TTC549 (cell line): ENCODE measurements around the gene C11orf24.
"Not testable (repeated sequence)": the region's sequence is repeated elsewhere in the genome, so short reads cannot be mapped to it uniquely, and the experiment has no call there.

Experiments used
- FAIRE-seq: peaks from 2 replicates; lab custom pipeline; 2012; peaks lifted over from hg19 to GRCh38; lab: Jason Lieb, UNC

Gene C11orf24

GRCh38 chr11:68298659-68299516 lies 27.1 kb upstream of the C11orf24 start:
- FAIRE-seq = no peak

GRCh38 chr11:68297812-68298658 lies 26.3 kb upstream of the C11orf24 start:
- FAIRE-seq = no peak

- no peak for FAIRE-seq
These were observed 25.7 kb upstream of the C11orf24 start for GRCh38 chr11:68297494-68297811.

GRCh38 chr11:68297052-68297378 lies 25.2 kb upstream of the C11orf24 start:
- FAIRE-seq = no peak

DNA sequence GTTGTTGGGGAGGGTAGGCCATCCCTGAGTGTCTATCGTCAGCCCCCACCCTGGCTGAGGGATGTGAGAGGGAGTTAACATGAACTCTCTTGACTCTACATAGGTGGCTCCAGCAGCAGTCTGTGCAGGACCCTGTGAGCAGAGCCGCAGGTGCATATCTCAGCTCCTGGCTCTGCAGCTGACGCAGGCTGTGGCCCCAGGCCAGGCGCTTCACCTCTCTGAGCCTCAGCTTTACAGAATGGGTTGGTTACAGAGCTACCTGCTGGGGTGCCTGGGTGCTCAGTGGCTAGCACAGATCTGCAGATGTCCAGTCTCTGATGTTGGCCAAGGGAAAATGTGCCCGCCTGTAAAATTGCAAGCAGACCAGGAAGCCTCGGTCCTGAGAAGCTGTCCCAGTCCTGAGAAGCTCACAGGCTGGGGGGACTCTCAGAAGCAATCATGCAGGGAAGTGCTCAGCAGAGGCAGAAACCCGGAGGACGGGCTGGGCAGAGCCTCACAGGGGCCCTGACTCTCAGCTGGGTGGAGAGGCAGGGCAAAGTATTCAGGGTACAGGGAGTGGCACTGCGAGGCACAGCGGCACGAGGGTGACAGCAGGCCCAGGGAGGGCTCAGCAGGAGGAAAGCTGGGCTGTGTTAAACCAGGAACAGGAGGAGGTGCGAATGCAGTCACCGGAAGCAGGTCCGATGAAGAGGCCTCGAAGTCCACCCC lies 24.7 kb upstream of the C11orf24 start:
- FAIRE-seq = no peak

DNA sequence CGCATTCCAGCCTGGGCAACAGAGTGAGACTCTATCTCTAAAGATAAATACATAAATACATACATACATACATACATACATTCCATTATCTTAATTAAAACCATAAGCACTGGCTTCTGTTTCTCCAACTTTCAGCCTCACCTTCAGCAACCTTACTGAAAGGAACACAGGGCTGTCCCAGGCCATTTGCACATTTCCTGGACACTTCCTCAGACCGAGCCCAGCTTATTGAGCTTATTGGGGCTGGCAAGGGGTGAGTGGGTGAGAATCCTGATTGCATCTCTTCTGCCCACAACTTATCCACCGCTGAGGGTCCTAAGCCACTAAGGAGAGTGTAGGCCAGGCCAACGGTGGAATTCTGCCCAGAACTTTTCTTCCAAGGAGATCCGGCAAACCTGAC lies 24.2 kb upstream of the C11orf24 start:
- no peak for FAIRE-seq

DNA sequence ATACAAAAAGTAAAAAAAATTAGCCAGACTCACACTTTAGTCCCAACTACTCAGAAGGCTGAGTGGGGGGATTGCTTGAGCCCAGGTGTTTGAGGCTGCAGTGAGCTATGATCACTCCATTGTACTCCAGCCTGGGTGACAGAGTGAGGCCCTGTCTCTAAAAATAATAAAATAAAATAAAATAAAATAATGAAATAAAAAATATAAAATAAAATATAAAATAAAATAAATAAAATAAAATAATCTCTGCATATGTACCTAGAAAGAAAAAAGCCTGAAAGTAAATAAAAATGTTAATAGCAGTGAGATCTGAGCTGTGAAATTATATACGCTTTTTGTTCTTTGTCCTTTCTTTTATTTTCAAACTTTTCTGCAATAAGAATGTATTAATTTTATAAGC lies 23.5 kb upstream of the C11orf24 start:
- no peak for FAIRE-seq

DNA sequence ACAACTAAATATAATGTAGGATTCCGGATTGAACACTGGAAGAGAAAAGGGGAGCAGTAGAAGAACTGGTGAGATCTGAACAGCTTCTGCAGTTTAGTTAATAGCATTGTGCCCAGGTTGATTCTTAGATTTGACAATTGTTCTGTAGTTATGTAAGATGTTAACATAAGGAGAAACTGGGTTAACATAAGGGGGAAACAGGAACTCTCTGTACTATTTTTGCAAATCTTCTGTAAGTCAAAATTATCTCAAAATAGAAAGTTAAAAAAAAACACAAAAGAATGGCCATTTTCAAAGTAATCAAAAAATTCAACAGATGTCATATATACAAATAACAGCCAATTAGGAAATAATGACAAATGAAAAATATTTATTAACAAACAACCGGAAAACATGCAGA lies 21.9 kb upstream of the C11orf24 start:
- no peak for FAIRE-seq

DNA sequence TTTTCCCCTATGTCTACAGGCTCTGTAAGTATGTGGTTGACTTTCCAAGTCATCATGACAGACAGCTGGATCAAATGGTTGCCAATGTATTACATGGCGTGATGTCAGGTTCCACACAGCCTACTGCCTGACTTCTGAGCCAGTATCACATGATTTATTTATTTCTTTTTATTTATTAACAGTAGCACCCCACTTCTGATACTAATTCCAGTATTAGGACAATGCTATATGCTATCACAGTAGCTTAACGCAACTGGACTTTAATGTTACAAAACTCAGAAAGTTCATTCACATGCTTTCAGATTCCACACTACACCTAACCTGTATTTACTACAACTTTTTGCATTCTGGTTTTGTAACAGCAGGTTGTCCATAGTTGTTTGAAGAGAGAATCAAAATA lies 17.7 kb upstream of the C11orf24 start:
- FAIRE-seq = no peak

- FAIRE-seq = no peak
These were observed 15.6 kb upstream of the C11orf24 start for GRCh38 chr11:68287419-68287818.

- not testable (repeated sequence) for FAIRE-seq
These were observed 12.8 kb upstream of the C11orf24 start for GRCh38 chr11:68284588-68284987.

GRCh38 chr11:68282861-68283230 lies 11.1 kb upstream of the C11orf24 start:
- no peak for FAIRE-seq

DNA sequence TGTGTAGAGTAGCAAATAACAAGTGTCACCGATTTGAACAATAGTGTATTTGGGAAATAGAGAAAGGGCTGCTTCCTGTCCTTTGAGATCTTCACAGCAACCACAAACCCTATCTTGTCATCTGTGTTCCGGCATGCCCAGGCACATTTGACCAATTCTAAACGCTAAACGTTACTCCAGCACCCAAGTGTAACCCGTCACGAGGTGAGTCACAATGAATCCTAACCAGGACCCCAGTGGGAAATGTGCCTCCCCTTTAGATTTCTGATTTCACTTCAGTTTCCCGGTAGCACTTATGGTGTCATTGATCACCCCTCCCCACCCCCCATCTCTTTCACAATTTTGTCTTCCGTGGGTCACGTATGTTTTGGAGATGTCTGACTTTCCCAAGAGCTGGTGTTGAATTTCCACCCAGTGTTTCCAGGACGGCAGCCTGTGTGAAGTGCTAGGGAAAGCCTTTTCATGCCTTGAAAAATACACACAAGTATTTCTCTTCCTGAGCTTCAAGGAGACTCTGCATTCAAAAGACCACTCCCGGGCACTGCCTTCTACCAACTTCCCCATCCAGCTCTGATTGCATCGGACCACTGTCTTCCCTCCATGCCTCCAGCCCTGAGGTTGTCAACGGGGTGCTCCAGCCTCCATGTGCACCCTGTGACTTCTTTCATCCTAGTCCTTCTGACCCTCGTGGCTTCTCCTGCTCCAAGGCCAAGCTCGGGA lies 10.5 kb upstream of the C11orf24 start:
- no peak for FAIRE-seq

GRCh38 chr11:68279676-68280075 lies 7.9 kb upstream of the C11orf24 start:
- FAIRE-seq = no peak

- FAIRE-seq = no peak
These were observed 5.1 kb upstream of the C11orf24 start for GRCh38 chr11:68276861-68277260.

DNA sequence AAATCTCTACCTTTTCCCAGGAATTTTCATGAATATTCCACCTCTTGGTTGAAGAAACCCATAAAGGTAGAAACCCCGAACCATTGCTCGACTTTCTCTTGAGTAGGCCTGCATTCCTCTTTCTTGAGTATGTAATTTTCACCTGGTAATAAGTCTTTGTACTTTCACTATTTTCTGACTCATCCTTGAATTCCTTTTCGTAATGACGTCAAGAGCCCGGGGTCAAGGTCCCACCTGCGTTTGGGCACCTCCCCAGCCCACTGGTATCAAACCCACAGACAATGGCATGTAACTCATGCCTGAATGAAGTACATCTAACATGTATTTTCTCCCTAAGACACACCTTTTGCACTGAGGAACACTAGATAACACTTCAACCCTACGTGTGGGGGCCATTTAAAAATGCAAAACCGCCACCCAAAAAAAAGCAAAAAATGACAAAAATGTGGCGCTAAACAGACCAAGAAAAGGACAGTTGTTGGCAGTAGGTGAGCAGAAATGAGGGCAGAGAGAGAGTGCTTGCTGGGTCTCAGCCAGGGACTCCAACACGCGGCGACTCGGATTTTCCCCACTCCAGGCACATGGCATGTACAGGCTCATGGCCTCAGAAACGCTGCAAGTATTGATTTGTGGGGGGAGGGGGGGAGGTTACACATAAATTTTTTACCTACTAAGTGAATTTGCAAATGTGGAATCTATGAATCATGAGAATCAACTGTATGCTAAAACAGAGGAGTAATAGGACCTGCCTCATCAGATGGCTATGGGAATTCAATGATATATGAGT lies 4.1 kb upstream of the C11orf24 start:
- no peak for FAIRE-seq

DNA sequence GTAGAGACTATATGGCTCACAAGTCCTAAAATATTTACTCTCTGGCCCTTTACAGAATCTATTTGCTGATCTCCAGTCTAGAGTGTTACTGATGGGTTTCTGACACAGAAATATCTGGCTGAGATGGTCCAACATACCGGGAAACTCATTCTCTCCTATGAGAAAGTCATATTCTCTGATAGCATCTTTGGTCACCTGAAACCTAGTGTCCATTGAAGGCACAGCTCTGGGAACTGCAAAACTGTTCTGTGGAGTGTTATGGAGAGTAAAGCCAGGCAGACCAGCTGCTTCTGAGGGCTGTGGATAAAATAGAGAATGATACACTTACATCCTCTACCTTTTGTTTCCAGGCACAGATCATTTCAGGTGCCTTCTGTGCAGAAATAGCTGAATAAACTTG lies 2.5 kb upstream of the C11orf24 start:
- no peak for FAIRE-seq

DNA sequence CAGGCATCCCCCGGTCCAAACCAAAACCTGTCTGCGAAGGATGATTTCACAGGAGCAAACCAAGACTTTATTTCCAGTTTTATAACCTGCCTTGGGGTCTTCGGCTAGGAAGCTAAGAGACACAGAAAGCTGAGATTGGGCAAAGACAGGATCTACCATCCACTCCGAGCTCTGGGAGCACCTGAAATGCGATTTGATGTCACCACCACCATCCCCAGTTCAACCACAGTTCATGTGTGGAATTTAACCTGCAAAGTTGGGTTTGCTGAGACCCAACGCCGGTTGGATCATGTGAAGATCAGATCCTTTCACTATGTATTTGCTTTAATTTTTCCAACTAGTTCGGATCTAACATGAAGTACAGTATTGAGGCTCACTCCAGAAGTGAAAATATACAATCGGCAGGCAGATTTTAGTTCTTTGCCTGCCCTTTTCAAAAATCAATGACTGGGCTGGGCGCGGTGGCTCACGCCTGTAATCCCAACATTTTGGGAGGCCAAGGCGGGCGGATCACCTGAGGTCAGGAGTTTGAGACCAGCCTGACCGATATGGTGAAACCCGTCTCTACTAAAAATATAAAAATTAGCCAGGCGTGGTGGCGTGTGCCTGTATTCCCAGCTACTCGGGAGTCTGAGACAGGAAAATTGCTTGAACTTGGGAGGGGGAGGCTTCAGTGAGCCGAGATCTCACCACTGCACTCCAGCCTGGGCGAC lies 1.4 kb upstream of the C11orf24 start:
- FAIRE-seq = no peak

GRCh38 chr11:68271023-68271780 lies 571 bp downstream of the C11orf24 start:
- no peak for FAIRE-seq
